ENCODE data around the gene MPHOSPH10. TPM values are rescaled to one million over a fixed set of nuclear protein-coding genes. Genes with fewer than 3 reads are reported as not detected.
"Not testable (repeated sequence)": the region's sequence is repeated elsewhere in the genome, so short reads cannot be mapped to it uniquely, and the experiment has no call there.

MPHOSPH10 gene
- total RNA-seq, 1 donor from 2014 or later: 18.9 TPM

DNA sequence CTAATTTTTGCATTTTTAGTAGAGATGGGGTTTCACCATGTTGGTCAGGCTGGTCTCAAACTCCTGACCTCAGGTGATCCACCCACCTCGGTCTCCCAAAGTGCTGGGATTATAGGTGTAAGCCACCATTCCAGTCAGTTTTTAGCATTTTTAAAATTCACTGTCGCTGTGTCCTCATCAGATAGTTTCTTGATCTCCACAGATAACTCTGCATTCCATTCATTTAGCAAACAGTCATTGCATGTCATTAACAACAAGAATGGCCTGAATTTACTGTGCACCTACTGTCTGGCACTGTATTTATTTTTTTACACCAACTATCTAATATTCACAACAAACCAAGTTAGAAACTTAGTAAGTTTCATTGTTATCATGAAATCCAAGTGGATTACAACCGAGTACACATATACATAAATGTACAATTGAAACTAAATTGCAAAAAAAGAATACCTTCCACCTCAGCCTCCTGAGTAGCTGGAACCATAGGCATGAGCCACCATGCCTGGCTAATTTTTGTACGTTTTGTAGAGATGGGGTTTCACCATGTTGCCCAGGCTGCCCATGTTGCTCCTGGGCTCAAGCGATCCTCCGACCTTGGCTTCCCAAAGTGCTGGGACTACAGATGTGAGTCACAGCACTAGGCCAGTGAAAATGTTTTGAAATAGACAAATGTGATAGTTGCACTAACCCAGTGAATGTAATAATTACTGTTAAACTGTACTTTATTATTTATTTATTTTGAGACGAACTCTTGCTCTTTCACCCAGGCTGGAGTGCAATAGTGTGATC lies 4.7 kb upstream of the MPHOSPH10 start:
- DNase-seq: no peak

DNA sequence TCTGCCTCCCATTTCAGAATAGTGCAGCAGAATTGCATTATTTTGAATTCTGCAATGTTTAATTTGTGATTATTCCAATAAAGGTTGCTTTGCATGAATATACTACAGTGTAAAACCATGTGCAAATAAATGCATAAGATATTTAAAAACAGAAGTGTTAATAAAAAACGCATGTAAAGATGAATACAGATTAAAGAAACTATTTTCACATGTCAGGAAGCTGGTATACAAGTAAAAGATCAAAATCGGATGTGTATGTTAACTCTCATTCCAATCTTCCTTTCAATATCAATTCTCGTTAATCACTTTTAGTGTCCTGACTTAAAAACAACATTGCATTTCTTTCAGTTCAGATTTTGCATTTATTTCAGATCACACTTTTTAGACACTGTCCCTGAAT lies 3.5 kb upstream of the MPHOSPH10 start:
- DNase-seq: no peak

DNA sequence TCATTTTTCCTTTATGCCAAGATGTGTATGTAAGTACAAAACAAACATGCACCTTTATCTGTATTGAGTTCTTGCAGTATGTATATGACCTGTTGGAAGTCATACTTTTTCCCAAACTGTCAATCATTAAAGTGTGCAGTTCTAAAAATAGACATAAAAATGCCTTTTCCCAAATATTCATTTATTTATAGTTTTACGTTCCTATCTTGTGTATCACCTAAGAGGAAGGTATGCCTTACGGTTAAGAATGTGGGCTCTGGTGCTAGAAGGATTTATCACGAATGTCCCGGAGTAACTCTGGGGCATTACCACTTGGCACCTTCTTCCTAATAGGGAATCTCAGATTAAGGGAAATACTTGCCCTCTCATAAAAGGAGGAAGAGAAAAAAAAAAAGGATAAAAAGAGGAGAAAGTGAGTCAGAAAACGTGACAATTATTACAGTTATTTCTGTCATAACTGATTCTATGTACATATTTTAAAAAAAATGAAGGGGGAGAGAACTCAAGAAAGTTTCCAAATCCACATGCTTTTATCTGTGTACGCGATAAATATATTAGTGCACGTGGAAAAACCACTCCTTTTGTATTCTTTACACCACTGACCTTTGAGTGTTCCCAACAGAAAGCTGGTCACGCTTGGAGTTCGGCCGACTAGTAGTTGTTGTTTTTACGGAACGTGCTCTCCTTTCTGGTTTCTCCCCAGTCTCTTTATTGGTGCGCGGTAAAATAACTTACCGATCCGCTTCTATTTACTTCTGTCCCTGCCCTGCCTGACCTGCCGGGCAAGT lies 1.1 kb upstream of the MPHOSPH10 start:
- peak; percentile 16 for DNase-seq

GRCh38 chr2:71129902-71130151 lies 607 bp upstream of the MPHOSPH10 start:
- DNase-seq: no peak

GRCh38 chr2:71130905-71131244 lies 441 bp downstream of the MPHOSPH10 start:
- DNase-seq: peak; percentile 47

GRCh38 chr2:71131387-71132166 lies 1.1 kb downstream of the MPHOSPH10 start:
- not testable (repeated sequence) for DNase-seq

- DNase-seq: no peak
These were observed 3.2 kb downstream of the MPHOSPH10 start for GRCh38 chr2:71133603-71134002.

DNA sequence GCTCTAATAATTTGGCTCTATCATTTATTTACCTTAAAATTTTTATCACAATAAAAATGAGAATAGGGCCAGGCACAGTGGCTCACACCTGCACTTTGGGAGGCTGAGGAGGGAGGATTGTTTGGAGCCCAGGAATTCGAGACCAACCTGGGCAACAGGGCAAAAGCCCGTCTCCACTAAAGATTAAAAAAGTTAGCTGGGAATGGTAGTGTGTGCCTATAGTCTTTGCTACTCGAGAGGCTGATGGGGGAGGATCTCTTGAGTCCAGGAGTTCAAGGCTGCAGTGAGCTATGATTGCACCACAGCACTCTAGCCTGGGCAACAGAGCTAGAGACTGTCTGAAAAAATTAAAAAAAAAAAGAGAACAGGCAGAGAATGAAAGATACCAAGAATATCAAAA lies 5.7 kb downstream of the MPHOSPH10 start:
- DNase-seq: no peak

DNA sequence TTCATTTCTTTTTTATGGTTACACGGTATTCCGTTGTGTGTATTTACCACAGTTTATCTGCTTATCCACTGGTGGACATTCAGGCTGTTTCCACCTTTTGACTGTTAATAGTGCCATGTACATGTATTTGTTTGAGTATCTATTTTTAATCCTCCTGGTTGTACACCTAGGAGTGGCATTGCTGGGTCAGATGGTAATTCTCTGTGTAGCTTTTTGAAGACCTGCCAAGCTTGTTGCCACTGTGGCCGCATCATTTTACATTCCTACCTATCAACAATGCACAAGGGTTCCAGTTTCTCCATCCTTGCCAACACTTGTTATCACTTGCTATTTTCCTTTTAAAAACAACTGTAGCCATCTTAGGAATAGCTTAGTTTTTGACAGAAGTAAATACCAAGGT lies 13.3 kb downstream of the MPHOSPH10 start:
- DNase-seq: no peak

DNA sequence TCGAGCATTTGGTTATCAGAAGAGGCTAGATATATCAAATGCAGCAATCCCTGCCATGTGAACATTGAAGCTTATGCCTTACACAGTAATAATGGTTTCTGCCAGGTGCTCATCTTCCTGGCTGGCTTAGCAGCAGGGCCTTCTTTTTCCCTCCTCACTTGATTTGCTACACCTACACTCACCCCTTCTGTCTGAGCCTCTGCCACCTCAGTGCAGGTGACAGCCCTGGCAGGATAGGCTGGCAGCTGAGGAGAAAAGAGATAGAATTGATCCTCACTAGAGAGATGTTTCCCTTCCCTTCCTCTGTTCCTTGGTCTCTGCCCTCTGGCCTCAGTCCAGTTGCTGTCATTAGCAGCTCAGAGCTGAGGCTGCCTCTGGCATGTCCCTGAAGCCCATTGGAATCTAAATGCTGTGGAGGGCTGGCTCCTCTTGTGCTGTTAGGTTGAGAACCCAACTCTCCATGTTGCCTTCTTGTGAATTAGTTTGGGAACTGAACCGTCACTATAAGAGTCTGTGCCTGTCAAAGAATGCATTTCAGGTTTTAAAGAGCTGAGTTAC lies 18.2 kb downstream of the MPHOSPH10 start:
- DNase-seq: no peak

GRCh38 chr2:71150082-71150816 lies 19.8 kb downstream of the MPHOSPH10 start:
- peak; percentile 52 for DNase-seq

GRCh38 chr2:71151620-71152019 lies 21.2 kb downstream of the MPHOSPH10 start:
- DNase-seq: no peak

GRCh38 chr2:71153585-71154224 lies 23.3 kb downstream of the MPHOSPH10 start:
- no peak for DNase-seq

- no peak for DNase-seq
These were observed 23.8 kb downstream of the MPHOSPH10 start for GRCh38 chr2:71154279-71154678.

DNA sequence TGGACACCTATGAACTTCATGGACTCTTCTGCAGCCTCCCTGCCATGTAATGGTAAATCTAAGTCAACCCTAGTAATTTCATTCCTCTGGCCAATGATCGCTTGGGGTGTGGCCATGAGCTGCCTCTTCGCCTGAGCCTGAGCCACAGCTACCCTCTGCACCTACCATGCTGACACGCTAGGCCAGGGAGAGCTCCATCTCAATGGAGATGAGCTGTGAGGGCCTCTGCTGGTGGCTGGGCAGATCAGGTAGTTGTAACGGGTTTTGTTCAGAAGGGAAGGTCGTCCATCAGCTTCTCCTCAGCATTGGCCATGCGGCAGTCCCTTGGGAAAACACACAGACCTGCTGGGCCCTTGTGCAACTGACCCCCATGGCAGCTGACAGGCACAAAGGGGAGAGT lies 24.4 kb downstream of the MPHOSPH10 start:
- peak; percentile 40 for DNase-seq

DNA sequence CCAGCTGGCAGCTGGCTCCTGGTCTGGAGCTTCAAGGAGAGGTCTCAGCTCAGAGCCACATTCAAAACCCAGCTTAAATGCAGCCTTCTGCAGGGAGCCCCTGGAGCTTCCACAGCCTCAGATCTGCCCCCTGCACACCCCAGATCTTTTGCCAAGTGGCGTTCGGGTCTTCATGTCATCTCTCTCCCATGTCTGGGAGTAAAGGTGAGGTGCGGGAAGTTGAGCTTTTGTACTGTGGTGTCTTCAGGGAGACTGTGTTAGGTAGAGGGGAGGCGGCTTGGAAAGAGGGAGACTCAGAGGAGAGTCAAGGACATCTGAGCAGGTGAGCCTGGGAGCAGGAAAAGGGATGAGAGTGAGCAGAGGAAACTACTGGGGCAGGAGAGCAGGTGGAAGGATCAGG lies 25.4 kb downstream of the MPHOSPH10 start:
- no peak for DNase-seq

DNA sequence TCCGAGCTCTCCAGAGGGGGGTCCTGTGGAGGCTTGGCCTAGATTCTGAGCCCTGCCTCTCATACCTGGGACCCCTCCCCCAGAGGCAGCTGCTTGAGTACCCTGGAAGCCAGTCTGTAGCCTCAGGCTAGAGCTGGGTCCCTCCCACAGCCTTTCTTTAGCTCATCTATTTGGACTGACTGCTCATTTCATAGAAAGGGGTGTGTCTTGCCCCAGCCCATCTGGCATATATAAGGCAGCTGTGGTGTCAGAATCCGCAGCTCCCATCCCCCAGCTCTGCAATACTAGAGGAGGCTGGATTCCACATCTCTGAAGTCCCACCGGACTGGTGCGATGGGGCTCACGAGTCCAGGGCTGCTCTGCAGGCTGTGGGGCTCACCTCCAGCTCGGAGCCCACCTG lies 26.1 kb downstream of the MPHOSPH10 start:
- no peak for DNase-seq

DNA sequence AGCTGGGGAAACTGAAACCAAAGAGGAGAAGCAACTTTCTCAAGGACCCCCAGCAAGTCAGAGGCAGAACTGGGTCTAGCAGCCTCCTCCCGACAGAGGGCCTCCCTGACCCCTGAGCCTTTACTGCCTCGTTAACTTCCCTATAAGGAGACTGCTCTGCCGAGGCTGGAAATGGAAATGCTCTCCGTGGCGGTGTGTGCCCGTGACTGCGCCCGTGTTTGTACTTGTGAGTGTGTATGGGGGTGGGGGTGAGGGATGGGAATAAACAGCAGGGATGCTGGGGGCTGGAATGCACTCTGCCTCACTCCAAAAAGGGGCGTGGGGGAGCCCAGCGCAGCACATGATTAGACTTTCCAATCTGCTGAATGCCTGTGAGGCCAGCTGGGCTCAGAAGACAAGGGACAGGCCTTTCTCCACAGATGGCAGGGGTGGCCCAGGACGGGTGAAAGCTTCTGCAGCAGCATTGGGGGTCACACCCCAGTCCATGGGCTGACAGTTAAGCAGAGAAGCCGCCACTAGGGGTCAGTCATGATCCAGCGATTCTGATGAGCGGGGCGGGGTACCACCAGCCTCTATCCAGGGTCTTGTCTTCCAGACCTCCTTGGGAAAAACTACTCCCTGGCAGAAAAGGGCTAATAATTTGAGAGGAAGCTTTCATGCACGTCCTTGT lies 26.8 kb downstream of the MPHOSPH10 start:
- peak; percentile 64 for DNase-seq

GRCh38 chr2:71166812-71167211 lies 36.4 kb downstream of the MPHOSPH10 start:
- DNase-seq: no peak

- DNase-seq: no peak
These were observed 42.7 kb downstream of the MPHOSPH10 start for GRCh38 chr2:71173096-71173495.

DNA sequence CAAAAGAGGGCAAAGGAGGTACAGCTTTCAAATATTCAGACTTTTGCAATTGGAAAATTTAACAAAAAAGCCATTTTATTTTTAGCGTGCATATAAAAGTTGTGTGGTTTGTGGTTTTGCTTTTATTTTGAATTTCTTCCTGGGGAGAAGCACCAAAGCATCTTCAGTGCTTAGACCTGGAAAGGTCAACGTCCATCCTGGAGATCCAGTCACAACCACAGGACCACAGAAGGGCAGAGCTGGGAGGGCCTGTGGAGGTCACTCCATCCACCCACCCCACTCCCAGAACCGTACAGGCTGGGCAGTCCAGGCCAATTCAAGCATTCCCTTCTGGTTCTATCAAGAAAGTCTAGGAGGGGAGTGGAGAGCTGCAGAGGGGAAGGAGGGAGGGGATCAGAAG lies 43.8 kb downstream of the MPHOSPH10 start:
- no peak for DNase-seq

GRCh38 chr2:71178836-71179235 lies 48.4 kb downstream of the MPHOSPH10 start:
- not testable (repeated sequence) for DNase-seq

All from dermis blood vessel endothelial cell (primary cell).